Globus pallidus (tissue), 1 donor: ENCODE measurements around the gene CKS1B.
A peak's percentile ranks its signal among the peaks of the same experiment; 100 is the strongest.

Source experiments
- DNase-seq: peaks from one replicate; pipeline ENCODE4 v3.0.0-alpha.2; 2015; ENCODE audit warnings: low spot score

The CKS1B gene

GRCh38 chr1:155002464-155003226 lies 28.2 kb downstream of the CKS1B start, which contains the start of gene ZBTB7B:
Gene ZBTB7B, plus strand, starts transcription at chr1:155002802. Its CDS starts 11,859 bp downstream, at chr1:155014661.
- no peak for DNase-seq

GRCh38 chr1:155003227-155003765 lies 28.8 kb downstream of the CKS1B start:
- no peak for DNase-seq

GRCh38 chr1:155003766-155004351 lies 29.4 kb downstream of the CKS1B start:
- peak; percentile 70 for DNase-seq

GRCh38 chr1:155004352-155005075 lies 30.0 kb downstream of the CKS1B start:
- peak; percentile 72 for DNase-seq

GRCh38 chr1:155005076-155006011 lies 30.9 kb downstream of the CKS1B start:
- DNase-seq, result peak; percentile 84

- DNase-seq, result peak; percentile 69
These were observed 32.2 kb downstream of the CKS1B start for GRCh38 chr1:155006601-155007101.

GRCh38 chr1:155007251-155007828 lies 32.9 kb downstream of the CKS1B start:
- DNase-seq, result no peak

- DNase-seq, result no peak
These were observed 33.8 kb downstream of the CKS1B start for GRCh38 chr1:155008015-155008941.

GRCh38 chr1:155009221-155009711 lies 34.8 kb downstream of the CKS1B start:
- DNase-seq, result no peak

- DNase-seq, result no peak
These were observed 35.3 kb downstream of the CKS1B start for GRCh38 chr1:155009742-155010141.

- DNase-seq, result no peak
These were observed 35.9 kb downstream of the CKS1B start for GRCh38 chr1:155010211-155010918.

GRCh38 chr1:155011004-155011416 lies 36.5 kb downstream of the CKS1B start:
- no peak for DNase-seq

- DNase-seq, result no peak
These were observed 37.0 kb downstream of the CKS1B start for GRCh38 chr1:155011437-155012025.

- DNase-seq, result peak; percentile 87
These were observed 37.6 kb downstream of the CKS1B start for GRCh38 chr1:155012026-155012546.

- DNase-seq, result no peak
These were observed 38.5 kb downstream of the CKS1B start for GRCh38 chr1:155012776-155013602.

GRCh38 chr1:155013632-155014031 lies 39.2 kb downstream of the CKS1B start:
- DNase-seq, result no peak
